Measurements from ENCODE around the gene ADAMTS12. TPM values are rescaled to one million over a fixed set of nuclear protein-coding genes. Genes with fewer than 3 reads are reported as not detected.

Gene ADAMTS12
- total and polyA plus RNA-seq, 9 of the 15 experiments (the other 6 are each of a cell fraction or from before 2014, with no cell fraction given): 0.11 TPM; not detected in 8

DNA sequence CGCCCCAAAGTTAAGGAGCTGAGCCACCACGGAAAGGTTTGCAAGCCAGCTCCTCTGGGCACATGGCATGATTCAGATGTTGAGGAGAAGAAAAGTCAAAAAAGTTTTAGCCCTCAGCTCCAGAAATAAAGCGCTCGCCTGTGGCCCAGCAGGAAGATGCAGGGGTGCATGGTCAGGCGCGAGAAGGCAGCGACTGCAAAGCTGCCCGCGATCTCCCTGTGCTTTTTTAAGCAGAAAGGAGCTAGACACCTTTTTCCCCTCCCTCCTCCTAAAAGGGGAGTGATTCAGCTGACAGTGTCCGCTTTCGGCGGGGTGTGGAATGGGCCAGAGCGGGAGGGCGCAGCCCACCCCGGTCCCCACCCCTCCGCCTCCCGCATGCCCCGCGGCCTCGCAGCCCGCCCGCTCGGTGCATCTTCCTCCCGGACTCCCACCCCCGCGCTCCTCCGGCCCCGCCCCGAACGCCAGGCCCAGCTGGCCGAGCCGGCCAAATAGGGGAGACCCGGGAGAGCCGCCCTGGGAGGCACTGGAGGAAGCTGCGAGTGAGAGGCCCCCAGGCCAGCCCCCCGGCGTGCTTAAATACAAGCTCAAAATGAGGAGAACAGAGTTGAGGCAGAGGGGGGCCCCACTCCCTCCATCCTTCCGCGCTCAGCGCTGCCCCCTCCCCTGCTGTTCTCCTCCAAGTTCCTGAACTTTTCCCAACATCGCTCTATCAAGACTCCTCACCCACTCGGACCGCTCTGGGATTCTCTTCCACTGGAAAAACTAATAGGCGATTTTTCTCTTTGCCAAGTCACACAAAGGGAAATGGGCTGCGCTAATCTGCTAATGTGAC is at the start of gene ADAMTS12 (continued):
- no peak for TF ChIP-seq L3MBTL2 (IDR thresholded peaks at IDR 0.05)

- Histone ChIP-seq H3K4me1 (replicated peaks in 1 of 2; ENCODE audit: control insufficient read depth in 2 of 2, insufficient read depth in 2 of 2, low read length in 2 of 2) (peaks cover 0 to 14% of the 10 kb centered on the region in 2 experiments; a peak in 2 of 5 replicates), H2AFZ (ENCODE audit: low read depth, low read length) (no peak overlapping the region), H3K9ac (ENCODE audit: insufficient read depth in 1 of 2, low read depth in 2 of 2, low read length in 2 of 2) (no peak overlapping the region), H4K20me1 (replicated peaks; ENCODE audit: control insufficient read depth, insufficient read depth, low read length) (no peaks in the 10 kb centered on the region), H3K4me2 (ENCODE audit: insufficient read depth, low read length) (no peak overlapping the region), H3K27ac (ENCODE audit: extremely low read depth, low read depth, low read length) (no peak overlapping the region), H3K27me3 (ENCODE audit: control insufficient read depth in 2 of 2, insufficient read depth in 2 of 2, low read length in 2 of 2) (peaks cover 21 to 44% of the 10 kb centered on the region in 2 experiments), H3K9me3 (replicated peaks; ENCODE audit: control insufficient read depth, insufficient read depth, low read depth, low read length) (no peaks in the 10 kb centered on the region), H3K9me1 (ENCODE audit: control insufficient read depth, insufficient read depth, low read length) (no peaks in the 10 kb centered on the region), H3K36me3 (ENCODE audit: control insufficient read depth, insufficient read depth, low read length) (no peaks in the 10 kb centered on the region), H3K4me3 (no peak overlapping the region), H3K79me2 (ENCODE audit: control insufficient read depth, insufficient read depth, low read length) (no peaks in the 10 kb centered on the region)
- WGBS (ENCODE audit: insufficient coverage, low coverage, missing lambda C conversion rate): 5% methylated on average over 5 of the region's 5 CpGs
- TF ChIP-seq SMARCC2 (IDR thresholded peaks at IDR 0.05; ENCODE audit: low read depth) (no peak), CHD4 (IDR thresholded peaks at IDR 0.05; ENCODE audit: insufficient read depth, insufficient replicate concordance, low read depth, low read length, poor library complexity, severe bottlenecking) (no peak), GABPB1 (CRISPR knock-in tag; IDR thresholded peaks at IDR 0.05) (no peak), SIN3A (IDR thresholded peaks at IDR 0.05; ENCODE audit: borderline replicate concordance in 2 of 2, control insufficient read depth in 1 of 2, low read depth in 2 of 2, low read length in 2 of 2) (no peak), HINFP (tag; conservative IDR thresholded peaks at IDR 0.05; ENCODE audit: low read depth) (no peak), TAL1 (IDR thresholded peaks at IDR 0.05) (no peak), STAG1 (CRISPR knock-in tag; IDR thresholded peaks at IDR 0.05; ENCODE audit: borderline replicate concordance) (no peak), ZNF124 (CRISPR knock-in tag; IDR thresholded peaks at IDR 0.05) (no peak), ZNF780A (CRISPR knock-in tag; IDR thresholded peaks at IDR 0.05) (no peak)
- TF ChIP-seq, protein P1, sequence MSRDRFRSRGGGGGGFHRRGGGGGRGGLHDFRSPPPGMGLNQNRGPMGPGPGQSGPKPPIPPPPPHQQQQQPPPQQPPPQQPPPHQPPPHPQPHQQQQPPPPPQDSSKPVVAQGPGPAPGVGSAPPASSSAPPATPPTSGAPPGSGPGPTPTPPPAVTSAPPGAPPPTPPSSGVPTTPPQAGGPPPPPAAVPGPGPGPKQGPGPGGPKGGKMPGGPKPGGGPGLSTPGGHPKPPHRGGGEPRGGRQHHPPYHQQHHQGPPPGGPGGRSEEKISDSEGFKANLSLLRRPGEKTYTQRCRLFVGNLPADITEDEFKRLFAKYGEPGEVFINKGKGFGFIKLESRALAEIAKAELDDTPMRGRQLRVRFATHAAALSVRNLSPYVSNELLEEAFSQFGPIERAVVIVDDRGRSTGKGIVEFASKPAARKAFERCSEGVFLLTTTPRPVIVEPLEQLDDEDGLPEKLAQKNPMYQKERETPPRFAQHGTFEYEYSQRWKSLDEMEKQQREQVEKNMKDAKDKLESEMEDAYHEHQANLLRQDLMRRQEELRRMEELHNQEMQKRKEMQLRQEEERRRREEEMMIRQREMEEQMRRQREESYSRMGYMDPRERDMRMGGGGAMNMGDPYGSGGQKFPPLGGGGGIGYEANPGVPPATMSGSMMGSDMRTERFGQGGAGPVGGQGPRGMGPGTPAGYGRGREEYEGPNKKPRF (IDR thresholded peaks at IDR 0.05; ENCODE audit: low read depth, low read length): no peak
- TF ChIP-seq, protein P2, sequence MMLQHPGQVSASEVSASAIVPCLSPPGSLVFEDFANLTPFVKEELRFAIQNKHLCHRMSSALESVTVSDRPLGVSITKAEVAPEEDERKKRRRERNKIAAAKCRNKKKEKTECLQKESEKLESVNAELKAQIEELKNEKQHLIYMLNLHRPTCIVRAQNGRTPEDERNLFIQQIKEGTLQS (IDR thresholded peaks at IDR 0.05): no peak
- TF ChIP-seq, protein P2 (CRISPR knock-in tag; conservative IDR thresholded peaks at IDR 0.05): no peak
- CTCF ChIA-PET (ENCODE audit: low intra/inter-chr PET ratio): no interaction called here
- DNase-seq (ENCODE audit: extremely low read depth in 1 of 4, low spot score in 3 of 4) (no peak), ATAC-seq (no peak), FAIRE-seq (no peak)
- intact Hi-C loops (cut with micrococcal nuclease): no loop called here
- BruUV-seq (replicated peaks): no TSS peak
- POLR2A ChIA-PET: no interaction called here
- in situ Hi-C loops (cut with MboI): no loop called here
Measured at GRCh38 chr5:33941090-33941489, 49.3 kb upstream of the ADAMTS12 start.
